Measurements from ENCODE around the gene ANAPC10.
A peak's percentile ranks its signal among the peaks of the same experiment; 100 is the strongest.
"Not testable (repeated sequence)": the region's sequence is repeated elsewhere in the genome, so short reads cannot be mapped to it uniquely, and the experiment has no call there.

Gene ANAPC10

GRCh38 chr4:145097821-145098674, at the start of gene ANAPC10, which contains the start of gene ABCE1:
Gene ANAPC10 (minus strand): TSS chr4:145098196. CDS start chr4:145096099, 2,097 bp downstream.
Gene ABCE1 (plus strand): TSS chr4:145098311. CDS start chr4:145104413, 6,102 bp downstream.
- peak; percentile 99 for DNase-seq (ENCODE audit: low read depth)

GRCh38 chr4:145136219-145136618, 38.2 kb upstream of the ANAPC10 start:
- DNase-seq (ENCODE audit: low read depth), result not testable (repeated sequence)

- DNase-seq (ENCODE audit: low read depth), result peak; percentile 42
Observed at GRCh38 chr4:145132511-145133098, 34.6 kb upstream of the ANAPC10 start.

GRCh38 chr4:145131848-145132247, 33.9 kb upstream of the ANAPC10 start:
- no peak for DNase-seq (ENCODE audit: low read depth)

GRCh38 chr4:145130788-145131399, 32.9 kb upstream of the ANAPC10 start:
- DNase-seq (ENCODE audit: low read depth), result peak; percentile 91

- no peak for DNase-seq (ENCODE audit: low read depth)
Observed at GRCh38 chr4:145130130-145130529, 32.1 kb upstream of the ANAPC10 start.

- no peak for DNase-seq (ENCODE audit: low read depth)
Observed at GRCh38 chr4:145125396-145125795, 27.4 kb upstream of the ANAPC10 start.

- DNase-seq (ENCODE audit: low read depth), result no peak
Observed at GRCh38 chr4:145108128-145108527, 10.1 kb upstream of the ANAPC10 start.

- no peak for DNase-seq (ENCODE audit: low read depth)
Observed at GRCh38 chr4:145107126-145107525, 9.1 kb upstream of the ANAPC10 start.

GRCh38 chr4:145103496-145103895, 5.5 kb upstream of the ANAPC10 start:
- DNase-seq (ENCODE audit: low read depth), result no peak

GRCh38 chr4:145102619-145103018, 4.6 kb upstream of the ANAPC10 start:
- DNase-seq (ENCODE audit: low read depth), result no peak

GRCh38 chr4:145101091-145101490, 3.1 kb upstream of the ANAPC10 start:
- DNase-seq (ENCODE audit: low read depth), result no peak

- DNase-seq (ENCODE audit: low read depth), result no peak
Observed at GRCh38 chr4:145099653-145100052, 1.7 kb upstream of the ANAPC10 start.

GRCh38 chr4:145098675-145099037, 660 bp upstream of the ANAPC10 start:
- peak; percentile 78 for DNase-seq (ENCODE audit: low read depth)

GRCh38 chr4:145097331-145097820, 620 bp downstream of the ANAPC10 start:
- no peak for DNase-seq (ENCODE audit: low read depth)

- DNase-seq (ENCODE audit: low read depth), result no peak
Observed at GRCh38 chr4:145093638-145094037, 4.4 kb downstream of the ANAPC10 start.

GRCh38 chr4:145090380-145090779, 7.6 kb downstream of the ANAPC10 start:
- DNase-seq (ENCODE audit: low read depth), result peak; percentile 34

GRCh38 chr4:145083891-145084605, 13.9 kb downstream of the ANAPC10 start:
- DNase-seq (ENCODE audit: low read depth), result peak; percentile 74

GRCh38 chr4:145081756-145082155, 16.2 kb downstream of the ANAPC10 start:
- DNase-seq (ENCODE audit: low read depth), result no peak

GRCh38 chr4:145076469-145076855, 21.5 kb downstream of the ANAPC10 start:
- no peak for DNase-seq (ENCODE audit: low read depth)

GRCh38 chr4:145075742-145076468, 22.1 kb downstream of the ANAPC10 start:
- no peak for DNase-seq (ENCODE audit: low read depth)

Data from iris pigment epithelial cell (primary cell).